ENCODE results near the gene DPRX.

DNA sequence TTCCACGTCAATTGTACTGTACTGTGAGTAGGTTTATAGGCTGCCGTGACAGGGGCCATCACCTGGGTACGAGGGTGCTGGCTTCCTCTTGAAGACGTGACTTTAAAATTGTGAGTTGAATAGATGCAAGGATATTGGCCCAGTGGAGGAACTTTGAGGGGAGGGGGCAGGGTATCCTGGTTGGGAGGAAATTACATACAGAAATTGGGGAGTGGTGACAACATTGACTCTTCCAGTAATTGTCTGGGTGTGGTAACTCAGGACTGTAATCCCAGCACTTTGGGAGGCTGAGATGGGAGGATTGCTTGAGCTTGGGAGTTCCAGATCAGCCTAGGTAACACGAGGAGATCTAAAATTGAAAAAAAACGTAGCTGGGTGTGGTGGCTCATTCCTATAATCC, 30.4 kb downstream of the DPRX start:
- TF ChIP-seq CTCF (IDR thresholded peaks at IDR 0.05; ENCODE audit: poor library complexity, severe bottlenecking) (no peak), EP300 (conservative IDR thresholded peaks at IDR 0.05; ENCODE audit: poor library complexity, severe bottlenecking) (no peak), EZH2 (IDR thresholded peaks at IDR 0.05; ENCODE audit: borderline replicate concordance, insufficient read depth, low read length, poor library complexity, severe bottlenecking) (no peak), RAD21 (conservative IDR thresholded peaks at IDR 0.05) (no peak), POLR2AphosphoS5 (IDR thresholded peaks at IDR 0.05) (no peak), TAF1 (IDR thresholded peaks at IDR 0.05; ENCODE audit: low read depth) (no peak), MXI1 (conservative IDR thresholded peaks at IDR 0.05; ENCODE audit: poor library complexity, severe bottlenecking) (no peak), REST (IDR thresholded peaks at IDR 0.05; ENCODE audit: borderline replicate concordance) (no peak)
